Measurements from ENCODE around the gene SLC28A3. TPM values are rescaled to one million over a fixed set of nuclear protein-coding genes. Genes with fewer than 3 reads are reported as not detected.
"Not testable (repeated sequence)": the region's sequence is repeated elsewhere in the genome, so short reads cannot be mapped to it uniquely, and the experiment has no call there.

SLC28A3 gene
- total and polyA plus RNA-seq, 2 donors from 2014 or later, result 1.0 TPM; not detected in 1

DNA sequence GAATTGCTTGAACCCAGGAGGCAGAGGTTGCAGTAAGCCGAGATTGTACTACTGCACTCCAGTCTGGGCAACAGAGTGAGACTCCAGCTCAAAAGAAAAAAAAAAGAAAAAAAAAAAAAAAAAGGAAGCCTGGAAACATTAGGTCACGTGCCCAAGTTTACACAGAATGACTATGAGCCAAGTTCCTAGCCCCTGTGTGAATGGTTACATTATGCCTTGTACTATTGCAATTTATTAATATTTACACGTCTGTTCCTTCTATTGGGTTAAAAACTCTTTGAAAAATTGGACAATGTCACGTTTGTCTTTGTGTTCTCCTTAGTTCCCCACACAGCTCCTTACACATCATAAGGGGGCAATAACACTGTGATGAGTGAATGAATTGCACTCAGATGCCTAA, 33.5 kb upstream of the SLC28A3 start:
- FAIRE-seq (no peak), DNase-seq (no peak)
- Histone ChIP-seq H3K4me1 (ENCODE audit: control insufficient read depth in 2 of 3, insufficient read depth in 2 of 3, low read depth in 1 of 3, low read length in 3 of 3) (no peaks in the 10 kb centered on the region), H3K9me3 (ENCODE audit: control insufficient read depth in 2 of 3, insufficient read depth in 1 of 3, low read length in 3 of 3) (no peaks in the 10 kb centered on the region), H3K27me3 (ENCODE audit: control insufficient read depth, insufficient read depth, low read length) (no peaks in the 10 kb centered on the region), H3K27ac (ENCODE audit: low read depth in 2 of 2, low read length in 2 of 2) (no peak overlapping the region), H3K4me3 (ENCODE audit: low read length in 3 of 3) (no peak overlapping the region), H3K36me3 (ENCODE audit: control insufficient read depth in 2 of 3, insufficient read depth in 3 of 3, low read length in 3 of 3) (no peaks in the 10 kb centered on the region), H3K9ac (ENCODE audit: low read length in 3 of 3) (no peak overlapping the region)
- intact Hi-C loops (cut with DNase I), result no loop called here
- TF ChIP-seq, protein P1, sequence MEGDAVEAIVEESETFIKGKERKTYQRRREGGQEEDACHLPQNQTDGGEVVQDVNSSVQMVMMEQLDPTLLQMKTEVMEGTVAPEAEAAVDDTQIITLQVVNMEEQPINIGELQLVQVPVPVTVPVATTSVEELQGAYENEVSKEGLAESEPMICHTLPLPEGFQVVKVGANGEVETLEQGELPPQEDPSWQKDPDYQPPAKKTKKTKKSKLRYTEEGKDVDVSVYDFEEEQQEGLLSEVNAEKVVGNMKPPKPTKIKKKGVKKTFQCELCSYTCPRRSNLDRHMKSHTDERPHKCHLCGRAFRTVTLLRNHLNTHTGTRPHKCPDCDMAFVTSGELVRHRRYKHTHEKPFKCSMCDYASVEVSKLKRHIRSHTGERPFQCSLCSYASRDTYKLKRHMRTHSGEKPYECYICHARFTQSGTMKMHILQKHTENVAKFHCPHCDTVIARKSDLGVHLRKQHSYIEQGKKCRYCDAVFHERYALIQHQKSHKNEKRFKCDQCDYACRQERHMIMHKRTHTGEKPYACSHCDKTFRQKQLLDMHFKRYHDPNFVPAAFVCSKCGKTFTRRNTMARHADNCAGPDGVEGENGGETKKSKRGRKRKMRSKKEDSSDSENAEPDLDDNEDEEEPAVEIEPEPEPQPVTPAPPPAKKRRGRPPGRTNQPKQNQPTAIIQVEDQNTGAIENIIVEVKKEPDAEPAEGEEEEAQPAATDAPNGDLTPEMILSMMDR (IDR thresholded peaks at IDR 0.05; ENCODE audit: borderline replicate concordance, extremely low read depth, insufficient read depth), result no peak

DNA sequence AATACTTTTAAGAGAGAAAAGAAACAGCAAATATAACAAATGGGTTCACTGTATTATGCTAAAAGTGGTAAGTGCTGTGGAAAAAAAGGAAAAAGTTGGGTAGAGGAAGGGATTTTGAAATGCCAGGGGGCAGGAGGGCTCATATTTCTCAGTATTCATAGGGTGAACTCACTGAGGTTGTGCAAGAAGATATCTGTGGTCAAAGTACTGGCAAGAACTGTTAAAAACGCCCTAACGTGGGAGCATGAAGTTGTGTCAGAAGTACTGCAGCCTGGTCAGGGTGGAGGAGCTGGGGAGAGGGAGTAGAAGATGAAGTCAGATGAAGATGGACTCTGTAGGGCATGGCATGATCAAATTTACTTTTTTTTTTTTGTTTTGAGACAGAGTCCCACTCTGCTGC, 31.2 kb upstream of the SLC28A3 start:
- TF ChIP-seq, protein P1 (IDR thresholded peaks at IDR 0.05; ENCODE audit: borderline replicate concordance, extremely low read depth, insufficient read depth), result no peak
- FAIRE-seq (no peak), DNase-seq (no peak)
- H3K4me3 ChIP-seq (ENCODE audit: low read length in 3 of 3), result no peak overlapping the region
- no peak overlapping the region for H3K27ac ChIP-seq (ENCODE audit: low read depth in 2 of 2, low read length in 2 of 2)
- H3K36me3 ChIP-seq (ENCODE audit: control insufficient read depth in 2 of 3, insufficient read depth in 3 of 3, low read length in 3 of 3), result no peaks in the 10 kb centered on the region
- no peaks in the 10 kb centered on the region for H3K27me3 ChIP-seq (ENCODE audit: control insufficient read depth, insufficient read depth, low read length)
- H3K9ac ChIP-seq (ENCODE audit: low read length in 3 of 3), result no peak overlapping the region
- intact Hi-C loops (cut with DNase I), result no loop called here
- H3K9me3 ChIP-seq (ENCODE audit: control insufficient read depth in 2 of 3, insufficient read depth in 1 of 3, low read length in 3 of 3), result no peaks in the 10 kb centered on the region
- no peaks in the 10 kb centered on the region for H3K4me1 ChIP-seq (ENCODE audit: control insufficient read depth in 2 of 3, insufficient read depth in 2 of 3, low read depth in 1 of 3, low read length in 3 of 3)

DNA sequence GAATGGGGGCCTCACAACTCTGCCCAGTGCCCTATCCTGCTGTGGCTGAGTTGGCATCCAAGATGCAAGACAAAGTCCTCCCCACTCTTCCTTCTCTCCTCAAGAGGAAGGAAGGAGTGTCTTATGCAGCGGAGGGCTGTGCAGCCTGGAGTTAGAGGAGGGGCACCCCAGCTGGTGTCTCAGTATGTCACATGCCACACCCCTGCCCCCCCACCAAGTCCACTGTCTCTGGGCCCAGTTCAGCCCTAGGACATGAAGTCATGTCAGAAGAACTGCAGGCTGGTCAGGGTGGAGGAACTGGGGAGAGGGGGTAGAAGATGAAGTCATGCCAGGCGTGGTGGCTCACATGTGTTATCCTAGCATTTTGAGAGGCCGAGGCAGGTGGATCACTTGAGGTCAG, 28.0 kb upstream of the SLC28A3 start:
- H3K27me3 ChIP-seq (ENCODE audit: control insufficient read depth, insufficient read depth, low read length), result no peaks in the 10 kb centered on the region
- TF ChIP-seq, protein P1 (IDR thresholded peaks at IDR 0.05; ENCODE audit: borderline replicate concordance, extremely low read depth, insufficient read depth), result no peak
- no peaks in the 10 kb centered on the region for H3K4me1 ChIP-seq (ENCODE audit: control insufficient read depth in 2 of 3, insufficient read depth in 2 of 3, low read depth in 1 of 3, low read length in 3 of 3)
- FAIRE-seq (no peak), DNase-seq (no peak)
- intact Hi-C loops (cut with DNase I), result no loop called here
- H3K27ac ChIP-seq (ENCODE audit: low read depth in 2 of 2, low read length in 2 of 2), result no peak overlapping the region
- H3K9me3 ChIP-seq (ENCODE audit: control insufficient read depth in 2 of 3, insufficient read depth in 1 of 3, low read length in 3 of 3), result no peaks in the 10 kb centered on the region
- no peak overlapping the region for H3K9ac ChIP-seq (ENCODE audit: low read length in 3 of 3)
- H3K36me3 ChIP-seq (ENCODE audit: control insufficient read depth in 2 of 3, insufficient read depth in 3 of 3, low read length in 3 of 3), result no peaks in the 10 kb centered on the region
- no peak overlapping the region for H3K4me3 ChIP-seq (ENCODE audit: low read length in 3 of 3)

DNA sequence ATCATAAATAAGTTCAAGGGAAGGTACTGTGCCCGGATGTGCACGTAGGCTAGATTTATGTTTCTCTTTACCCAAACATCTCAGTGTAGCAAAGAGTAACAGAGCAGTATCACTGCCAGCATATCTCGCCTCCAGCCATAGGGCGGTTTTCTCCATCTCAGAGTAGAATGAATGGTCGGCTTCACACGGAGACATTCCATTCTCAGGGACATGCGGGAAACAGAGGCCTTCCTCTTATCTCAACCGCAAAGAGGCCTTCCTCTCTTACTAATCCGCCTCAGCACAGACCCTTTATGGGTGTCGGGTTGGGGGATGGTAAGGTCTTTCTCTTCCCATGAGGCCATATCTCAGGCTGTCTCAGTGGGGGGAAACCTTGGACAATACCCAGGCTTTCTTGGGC, 27.2 kb upstream of the SLC28A3 start:
- intact Hi-C loops (cut with DNase I); H3K9me3 ChIP-seq (ENCODE audit: control insufficient read depth in 2 of 3, insufficient read depth in 1 of 3, low read length in 3 of 3); H3K9ac ChIP-seq (ENCODE audit: low read length in 3 of 3); H3K4me3 ChIP-seq (ENCODE audit: low read length in 3 of 3); H3K27me3 ChIP-seq (ENCODE audit: control insufficient read depth, insufficient read depth, low read length); H3K4me1 ChIP-seq (ENCODE audit: control insufficient read depth in 2 of 3, insufficient read depth in 2 of 3, low read depth in 1 of 3, low read length in 3 of 3); FAIRE-seq; H3K27ac ChIP-seq (ENCODE audit: low read depth in 2 of 2, low read length in 2 of 2); H3K36me3 ChIP-seq (ENCODE audit: control insufficient read depth in 2 of 3, insufficient read depth in 3 of 3, low read length in 3 of 3); DNase-seq: not testable (repeated sequence)

Measured in kidney (tissue), 14 donors.